ENCODE results near the gene NLRP6. TPM values are rescaled to one million over a fixed set of nuclear protein-coding genes. Genes with fewer than 3 reads are reported as not detected.
"Not testable (repeated sequence)": the region's sequence is repeated elsewhere in the genome, so short reads cannot be mapped to it uniquely, and the experiment has no call there.

The NLRP6 gene
- total RNA-seq, 1 donor from 2014 or later, result 0.12 TPM

DNA sequence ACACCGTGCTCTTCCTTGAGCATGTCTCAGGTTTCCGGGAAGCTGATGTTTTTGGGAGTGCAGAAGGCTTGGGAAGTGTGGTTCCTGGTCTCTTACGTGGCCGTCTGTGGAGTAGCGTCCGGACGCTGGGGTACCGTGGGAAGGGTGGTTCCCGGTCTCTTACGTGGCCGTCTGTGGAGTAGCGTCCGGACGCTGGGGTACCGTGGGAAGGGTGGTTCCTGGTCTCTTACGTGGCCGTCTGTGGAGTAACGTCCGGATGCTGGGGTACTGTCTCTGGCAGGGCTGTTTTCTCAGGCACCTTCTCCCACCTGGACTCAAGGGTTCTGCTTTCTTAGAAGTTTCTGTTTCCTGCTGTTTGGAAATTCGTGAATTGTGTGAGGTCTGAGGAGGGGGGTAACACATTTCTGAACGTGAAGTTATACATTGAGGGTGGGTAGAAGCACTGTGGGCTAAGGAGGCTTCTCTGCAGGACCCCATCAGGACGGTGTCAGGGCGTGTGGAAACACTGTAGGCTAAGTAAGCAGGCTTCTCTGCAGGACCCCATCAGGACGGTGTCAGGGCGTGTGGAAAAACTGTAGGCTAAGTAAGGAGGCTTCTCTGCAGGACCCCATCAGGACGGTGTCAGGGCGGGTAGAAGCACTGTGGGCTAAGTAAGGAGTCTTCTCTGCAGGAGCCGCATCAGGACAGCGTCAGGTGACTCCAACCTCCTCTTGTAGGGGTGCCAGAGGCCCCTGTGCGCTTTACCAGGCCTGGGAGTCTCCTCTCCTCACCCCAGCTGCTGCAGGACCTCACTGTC, 47.8 kb downstream of the NLRP6 start:
- ATAC-seq, result peak; percentile 10

GRCh38 chr11:326592-326841, 48.3 kb downstream of the NLRP6 start:
- no peak for ATAC-seq

DNA sequence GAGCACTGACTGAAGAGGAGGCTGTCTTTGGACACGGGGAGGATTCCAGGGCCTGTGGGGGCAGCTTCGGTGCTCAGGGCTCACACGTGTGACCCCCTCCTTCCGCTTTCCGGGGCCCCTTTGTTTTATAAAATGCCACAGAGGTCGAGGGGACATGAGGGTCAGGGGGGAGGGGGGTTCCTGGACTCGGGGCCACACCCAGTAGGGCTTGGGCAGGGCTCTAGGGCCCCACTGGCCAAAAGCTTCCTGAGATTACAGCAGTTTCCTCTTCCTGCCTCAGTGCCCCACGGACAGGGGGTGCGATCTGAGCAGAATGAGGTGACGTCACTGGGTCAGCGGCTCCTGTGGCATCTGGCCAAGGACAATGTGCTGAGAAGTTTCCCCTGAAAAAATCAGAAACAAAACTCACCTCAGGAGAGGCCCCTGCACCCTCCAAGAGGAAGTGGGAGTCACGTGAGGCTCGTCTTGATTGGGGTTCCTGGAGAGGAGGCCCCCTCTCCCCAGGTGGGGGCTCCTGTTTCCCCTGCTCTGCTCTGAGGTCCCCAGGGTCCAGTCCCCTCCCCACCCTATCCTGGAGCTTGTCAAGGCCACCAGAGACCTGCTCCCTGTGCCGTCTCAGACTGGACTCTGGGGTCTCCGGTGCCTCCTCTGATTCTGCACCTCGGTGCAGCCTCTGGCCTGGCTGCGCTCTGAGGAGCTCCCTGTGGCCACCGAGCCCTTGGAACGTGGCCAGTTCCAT, 48.8 kb downstream of the NLRP6 start:
- peak; percentile 73 for ATAC-seq

- no peak for ATAC-seq
Observed at GRCh38 chr11:327581-327923, 49.3 kb downstream of the NLRP6 start.

DNA sequence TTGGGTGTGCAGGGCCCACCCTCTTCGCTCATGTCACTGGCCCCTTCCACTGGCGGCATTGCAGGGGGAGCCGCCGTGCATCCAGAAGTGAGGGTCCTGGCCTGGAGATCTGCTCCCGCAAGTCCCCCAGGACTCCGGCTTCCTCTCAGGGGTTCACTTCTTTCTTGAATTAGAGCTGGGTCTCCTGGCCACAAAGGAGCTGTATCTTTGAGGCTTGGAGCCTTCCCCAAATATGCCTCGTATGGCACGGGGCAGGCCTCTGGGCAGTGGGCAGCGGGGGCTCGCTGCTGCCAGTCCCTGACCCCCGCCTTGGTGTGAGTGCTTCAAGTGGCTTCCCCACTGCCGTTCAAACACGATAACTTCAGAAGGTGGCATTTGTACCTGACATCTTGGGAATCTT, 49.8 kb downstream of the NLRP6 start:
- no peak for ATAC-seq

DNA sequence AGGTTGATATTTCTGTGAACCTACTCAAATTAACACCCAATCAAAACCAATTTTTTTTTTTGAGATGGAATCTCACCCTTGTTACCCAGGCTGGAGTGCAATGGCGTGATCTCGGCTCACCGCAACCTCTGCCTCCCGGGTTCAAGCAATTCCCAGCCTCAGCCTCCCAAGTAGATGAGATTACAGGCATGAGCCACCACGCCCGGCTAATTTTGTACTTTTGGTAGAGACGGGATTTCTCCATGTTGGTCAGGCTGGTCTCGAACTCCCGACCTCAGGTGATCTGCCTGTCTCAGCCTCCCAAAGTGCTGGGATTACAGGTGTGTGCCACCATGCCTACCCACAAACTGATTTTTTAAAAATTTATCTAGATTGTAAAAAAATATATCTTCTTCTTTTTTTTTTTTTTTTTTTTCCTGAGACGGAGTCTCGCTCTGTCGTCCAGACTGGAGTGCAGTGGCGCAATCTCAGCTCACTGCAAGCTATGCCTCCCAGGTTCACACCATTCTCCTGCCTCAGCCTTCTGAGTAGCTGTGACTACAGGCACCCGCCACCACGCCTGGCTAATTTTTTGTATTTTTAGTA, 50.4 kb downstream of the NLRP6 start:
- ATAC-seq, result not testable (repeated sequence)

GRCh38 chr11:329886-330253, 51.7 kb downstream of the NLRP6 start:
- no peak for ATAC-seq

- no peak for ATAC-seq
Observed at GRCh38 chr11:330307-330693, 52.1 kb downstream of the NLRP6 start.

- ATAC-seq, result no peak
Observed at GRCh38 chr11:330694-331357, 52.6 kb downstream of the NLRP6 start.

DNA sequence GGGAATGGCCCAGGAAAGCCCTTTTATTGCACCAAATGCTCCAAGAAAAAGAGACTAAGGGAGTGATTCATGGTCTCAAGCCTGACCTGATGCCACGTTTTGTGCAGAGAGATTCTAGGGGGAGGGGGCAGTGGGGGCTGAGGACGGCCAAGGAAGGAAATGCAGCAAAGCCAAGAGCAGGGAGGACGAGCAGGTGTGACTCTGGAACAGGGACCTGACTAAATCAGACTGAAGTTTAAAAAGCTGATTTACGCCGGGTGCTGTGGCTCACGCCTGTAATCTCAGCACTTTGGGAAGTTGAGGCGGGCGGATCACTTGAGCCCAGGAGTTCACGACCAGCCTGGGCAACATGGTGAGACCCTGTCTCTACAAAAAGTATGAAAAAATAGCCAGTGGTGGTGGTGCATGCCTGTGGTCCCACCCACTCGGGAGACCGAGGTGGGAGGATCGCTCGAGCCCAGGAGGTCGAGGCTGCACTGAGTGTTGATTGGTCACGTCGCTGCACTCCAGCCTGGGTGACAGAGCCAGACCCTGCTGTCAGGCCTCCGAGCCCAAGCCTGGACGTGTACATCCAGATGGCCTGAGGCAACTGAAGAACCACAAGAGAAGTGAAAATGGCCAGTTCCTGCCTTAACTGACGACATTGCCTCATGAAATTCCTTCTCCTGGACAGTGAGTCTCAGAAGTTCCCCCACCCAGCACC, 53.3 kb downstream of the NLRP6 start:
- no peak for ATAC-seq

GRCh38 chr11:332651-333480, 54.7 kb downstream of the NLRP6 start:
- no peak for ATAC-seq

GRCh38 chr11:333616-334263, 55.5 kb downstream of the NLRP6 start:
- not testable (repeated sequence) for ATAC-seq

DNA sequence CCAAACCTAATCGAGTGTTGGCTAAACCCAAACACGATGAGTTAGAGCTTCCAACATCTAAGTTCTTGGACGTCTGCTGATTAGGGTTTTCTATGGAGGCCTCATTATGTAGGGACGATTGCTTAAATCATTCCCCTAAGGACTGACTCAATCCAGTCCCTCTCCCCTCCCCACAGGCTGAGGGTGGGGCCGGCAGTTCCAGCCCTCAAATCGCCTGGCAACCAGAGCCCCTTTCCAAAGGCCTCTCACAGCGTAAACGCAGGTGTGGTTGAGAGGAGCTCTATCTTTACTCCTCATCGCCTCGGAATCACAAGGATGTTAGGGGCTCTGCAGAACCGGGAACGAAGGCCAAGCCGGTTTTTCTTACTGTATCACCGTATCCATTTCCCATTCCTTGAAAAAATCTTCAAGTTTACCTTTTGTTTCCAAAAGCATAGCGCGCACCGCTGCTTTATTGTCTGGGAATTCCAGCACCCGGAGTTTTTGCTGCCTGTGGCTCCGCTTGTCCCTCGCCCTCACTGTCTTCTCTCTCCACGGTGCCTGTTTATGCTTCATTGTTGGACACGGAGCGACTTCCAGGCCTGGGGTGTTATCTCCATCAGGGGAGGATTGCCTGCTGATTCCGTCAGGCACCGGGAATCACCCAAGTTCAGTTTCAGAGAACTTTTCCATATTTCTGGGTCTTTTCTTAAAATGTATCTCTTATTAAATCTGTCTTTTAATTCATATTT, 56.2 kb downstream of the NLRP6 start:
- no peak for ATAC-seq

Other genes starting within 250 kb of the NLRP6 start
- gene SCGB1C1, start 85.3 kb upstream of the NLRP6 start, total RNA-seq, result not detected
- 20.5 TPM for gene BET1L, start 71.0 kb upstream of the NLRP6 start, total RNA-seq
- gene RIC8A, start 70.7 kb upstream of the NLRP6 start, total RNA-seq, result 60.3 TPM
- gene SIRT3, start 42.1 kb upstream of the NLRP6 start, total RNA-seq, result 6.2 TPM
- 81.8 TPM for gene PSMD13, start 41.4 kb upstream of the NLRP6 start, total RNA-seq
- 2.4 TPM for gene PGGHG, start 10.7 kb downstream of the NLRP6 start, total RNA-seq
- gene IFITM5, start 21.1 kb downstream of the NLRP6 start, total RNA-seq, result not detected
- 94.0 TPM for gene IFITM2, start 29.4 kb downstream of the NLRP6 start, total RNA-seq
- 59.8 TPM for gene IFITM1, start 35.6 kb downstream of the NLRP6 start, total RNA-seq
- gene IFITM3, start 42.5 kb downstream of the NLRP6 start, total RNA-seq, result 180 TPM
- 0.32 TPM for gene B4GALNT4, start 91.1 kb downstream of the NLRP6 start, total RNA-seq
- gene PKP3, start 115.8 kb downstream of the NLRP6 start, total RNA-seq, result 359 TPM
- 15.4 TPM for gene SIGIRR, start 136.6 kb downstream of the NLRP6 start, total RNA-seq
- 12.8 TPM for gene ANO9, start 163.6 kb downstream of the NLRP6 start, total RNA-seq
- 12.0 TPM for gene PTDSS2, start 171.9 kb downstream of the NLRP6 start, total RNA-seq
- 152 TPM for gene RNH1, start 228.8 kb downstream of the NLRP6 start, total RNA-seq

All from esophagus mucosa (tissue), 1 donor.